ENCODE results near the gene TGIF2. TPM values are rescaled to one million over a fixed set of nuclear protein-coding genes. Genes with fewer than 3 reads are reported as not detected.

TGIF2 gene
- total RNA-seq, 1 experiment from 2014 or later: 17.1 TPM

- Histone ChIP-seq H3K4me3 (replicated peaks in 1 of 2; ENCODE audit: low read depth in 1 of 2, low read length in 2 of 2) (peak overlapping the region; percentile 76 to 100), H3K4me2 (ENCODE audit: low read length) (peak overlapping the region; percentile 93), H3K36me3 (ENCODE audit: control insufficient read depth in 1 of 2, insufficient read depth in 2 of 2, low read length in 2 of 2) (peaks cover 6 to 23% of the 10 kb centered on the region in 2 experiments; a peak in 3 of 4 replicates), H3K27ac (ENCODE audit: low read depth, low read length) (peak overlapping the region; percentile 88), H3K4me1 (ENCODE audit: control insufficient read depth in 1 of 2, insufficient read depth in 2 of 2, low read length in 2 of 2) (peaks cover 23 to 30% of the 10 kb centered on the region in 2 experiments), H3K79me2 (ENCODE audit: insufficient read depth, low read length) (peaks cover 44% of the 10 kb centered on the region), H3K9me2 (ENCODE audit: insufficient read depth) (no peaks in the 10 kb centered on the region), H4K20me1 (ENCODE audit: insufficient read depth) (no peaks in the 10 kb centered on the region), H3K9me3 (ENCODE audit: control insufficient read depth in 1 of 2, insufficient read depth in 1 of 2, low read depth in 1 of 2, low read length in 2 of 2) (no peaks in the 10 kb centered on the region), H3K27me3 (ENCODE audit: insufficient read depth, low read length) (no peaks in the 10 kb centered on the region), H2AFZ (ENCODE audit: low read depth, low read length, poor library complexity, severe bottlenecking) (no peak overlapping the region), H3K9ac (ENCODE audit: low read length) (peak overlapping the region; percentile 88)
- ATAC-seq (peak; percentile 48), DNase-seq (ENCODE audit: low read depth, low spot score) (peak; percentile 31)
- POLR2A ChIA-PET: interaction anchor here (0.6 to 2.5 kb wide), 10 partner anchors 9 to 69 kb away, joined by 3 to 13 read pairs (median 4); partner anchors contain the start of genes MYL9 and TGIF2
- RAD21 ChIA-PET (ENCODE audit: low non-redundant PET in 1 of 2, low total read pairs in 2 of 2, uncharacterized antibody in 2 of 2, unreplicated experiment in 2 of 2): no interaction called here
- TSS peak; percentile 95 for BruUV-seq (replicated peaks)
- CTCF ChIA-PET: interaction anchor here (0.5 to 2.0 kb wide), 15 partner anchors 9 to 315 kb away, joined by 3 to 12 read pairs (median 5); partner anchors contain the start of genes MYL9 and TGIF2
- TF ChIP-seq MAX (IDR thresholded peaks at IDR 0.05) (no peak), POLR2A (IDR thresholded peaks at IDR 0.05; ENCODE audit: borderline replicate concordance, extremely low read depth, insufficient read depth, insufficient read length) (no peak), JUND (IDR thresholded peaks at IDR 0.05) (no peak), CEBPB (IDR thresholded peaks at IDR 0.05; ENCODE audit: low read depth) (no peak), SRF (IDR thresholded peaks at IDR 0.05; ENCODE audit: low read depth) (no peak), SIN3A (IDR thresholded peaks at IDR 0.05; ENCODE audit: low read depth) (no peak), TCF7L2 (IDR thresholded peaks at IDR 0.05; ENCODE audit: borderline replicate concordance, extremely low read depth, insufficient read depth, insufficient read length) (no peak), RAD21 (IDR thresholded peaks at IDR 0.05; ENCODE audit: low read depth) (no peak)
- intact Hi-C loops (cut with micrococcal nuclease): loop anchor here (1.0 to 10.0 kb wide), 2 partner anchors 49 to 130 kb away; no protein-coding TSS in a partner anchor
Measured at GRCh38 chr20:36604952-36605398, 31.6 kb downstream of the TGIF2 start.
